ENCODE results near the gene FRY. TPM values are rescaled to one million over a fixed set of nuclear protein-coding genes. Genes with fewer than 3 reads are reported as not detected.

FRY gene
- total RNA-seq, 1 donor from 2014 or later = 0.52 TPM

DNA sequence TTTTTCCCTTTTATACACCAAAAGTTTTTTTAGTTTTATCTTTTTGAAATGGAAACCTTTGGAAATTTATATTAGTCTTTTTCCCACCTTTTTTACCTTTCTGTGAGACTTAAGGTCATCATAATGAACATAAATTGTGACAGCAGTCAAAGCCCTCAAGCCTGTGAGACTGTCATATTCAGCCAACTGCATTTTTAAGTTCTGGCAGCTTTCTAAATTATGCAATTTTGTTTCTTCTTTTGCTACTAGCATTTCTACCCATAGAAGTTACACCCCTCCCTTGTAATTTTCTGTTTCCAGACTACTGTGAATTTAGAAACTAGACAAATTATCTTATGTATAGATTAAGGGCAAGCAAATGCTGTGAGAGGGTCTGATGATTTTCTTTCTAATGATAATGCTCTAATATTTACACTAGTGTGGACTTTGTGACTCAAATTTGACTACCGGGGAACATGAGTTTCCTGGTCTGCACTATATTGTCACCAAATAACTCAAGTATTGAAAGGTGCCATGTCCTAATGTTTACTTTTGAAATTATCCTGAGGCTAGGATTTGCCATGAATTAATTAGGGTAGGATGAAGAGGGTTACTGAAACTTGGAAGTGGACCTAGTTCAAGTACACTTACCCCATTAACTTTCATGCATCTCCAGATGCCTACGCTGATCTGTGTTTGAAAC is 43.7 kb downstream of the FRY start:
- no peak overlapping the region for H3K4me3 ChIP-seq (ENCODE audit: low read depth, low read length)
- no peak for TF ChIP-seq CTCF (conservative IDR thresholded peaks at IDR 0.05; ENCODE audit: low read depth, low read length)
- no peak for DNase-seq (ENCODE audit: low read depth)

GRCh38 chr13:32079587-32079986 is 48.0 kb downstream of the FRY start:
- DNase-seq (ENCODE audit: low read depth) = no peak
- no peak overlapping the region for H3K4me3 ChIP-seq (ENCODE audit: low read depth, low read length)
- no peak for TF ChIP-seq CTCF (conservative IDR thresholded peaks at IDR 0.05; ENCODE audit: low read depth, low read length)

- no peak for DNase-seq (ENCODE audit: low read depth)
- no peak overlapping the region for H3K4me3 ChIP-seq (ENCODE audit: low read depth, low read length)
- TF ChIP-seq CTCF (conservative IDR thresholded peaks at IDR 0.05; ENCODE audit: low read depth, low read length) = no peak
Measured at GRCh38 chr13:32080328-32080744, 48.8 kb downstream of the FRY start.

DNA sequence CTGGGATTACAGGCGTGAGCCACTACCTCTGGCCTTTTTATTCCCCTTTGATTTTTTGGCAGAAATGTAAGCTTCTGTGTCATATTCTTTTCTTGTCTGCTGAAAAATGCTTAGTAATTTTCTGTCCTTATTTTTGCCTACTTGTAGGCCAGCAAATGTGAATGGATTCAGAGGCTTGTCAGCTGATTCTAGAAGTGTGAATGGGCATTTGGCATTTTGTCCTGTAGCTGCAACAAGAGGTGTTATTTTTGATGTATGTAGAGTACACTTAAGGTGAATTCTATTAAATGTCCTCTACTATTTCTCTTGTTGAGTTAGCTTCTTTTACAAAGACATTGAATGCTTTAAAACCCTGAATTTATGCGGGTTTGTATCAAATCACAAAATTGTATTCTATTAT is 50.0 kb downstream of the FRY start:
- H3K4me3 ChIP-seq (ENCODE audit: low read depth, low read length) = no peak overlapping the region
- DNase-seq (ENCODE audit: low read depth) = no peak
- no peak for TF ChIP-seq CTCF (conservative IDR thresholded peaks at IDR 0.05; ENCODE audit: low read depth, low read length)

DNA sequence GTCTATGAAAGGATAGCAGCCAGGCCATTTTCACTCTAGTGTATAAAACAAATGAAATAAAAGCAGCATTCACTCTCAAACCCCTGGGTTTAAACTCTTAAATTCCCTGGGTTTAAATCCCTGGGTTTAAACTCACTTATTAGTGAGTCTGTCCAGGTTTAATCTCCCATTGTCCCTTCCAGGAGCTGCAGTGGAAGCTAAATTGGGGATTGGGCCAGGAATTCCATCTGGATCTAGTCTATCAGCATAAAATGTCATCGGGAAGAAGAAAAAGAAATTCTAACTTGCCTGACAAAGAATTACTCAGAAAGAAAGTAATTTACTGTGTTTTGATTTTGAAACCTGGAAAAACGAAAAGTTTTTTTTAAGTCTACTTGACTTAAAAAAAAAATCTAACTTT is 54.8 kb downstream of the FRY start:
- TF ChIP-seq CTCF (conservative IDR thresholded peaks at IDR 0.05; ENCODE audit: low read depth, low read length) = no peak
- H3K4me3 ChIP-seq (ENCODE audit: low read depth, low read length) = no peak overlapping the region
- no peak for DNase-seq (ENCODE audit: low read depth)

DNA sequence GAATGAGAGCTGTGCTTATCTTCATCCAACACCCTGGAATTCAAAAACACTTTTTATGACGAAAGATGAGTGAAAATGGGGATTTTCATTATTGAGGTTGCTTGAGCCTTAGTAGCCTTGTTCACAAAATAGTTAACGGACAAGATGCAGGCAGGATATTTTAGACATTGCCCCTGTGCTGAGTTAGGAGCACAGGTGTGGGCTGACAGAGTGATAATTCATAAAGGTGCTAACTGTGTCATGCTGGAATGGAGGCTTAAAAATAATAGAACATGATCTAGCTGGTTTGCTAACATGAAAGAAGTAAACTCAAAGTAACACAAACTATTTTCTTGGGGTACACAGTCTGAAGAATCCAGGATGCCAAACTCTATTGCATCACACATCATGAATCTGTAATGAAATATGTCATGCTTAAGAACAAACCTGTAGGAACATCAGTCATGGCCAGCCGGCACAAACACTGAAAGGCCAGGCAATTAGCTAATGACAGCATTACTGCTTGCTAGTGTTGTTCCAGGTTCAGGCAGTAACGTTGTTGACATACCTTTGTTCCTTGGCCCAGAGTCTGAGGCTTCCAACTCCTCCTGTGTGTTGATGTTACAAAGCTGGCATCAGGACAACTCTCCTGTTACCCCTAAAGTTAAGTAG is 55.3 kb downstream of the FRY start:
- no peak for DNase-seq (ENCODE audit: low read depth)
- no peak for TF ChIP-seq CTCF (conservative IDR thresholded peaks at IDR 0.05; ENCODE audit: low read depth, low read length)
- no peak overlapping the region for H3K4me3 ChIP-seq (ENCODE audit: low read depth, low read length)

All from epithelial cell of proximal tubule (primary cell).